GM23338 (cell line): ENCODE measurements around the gene TUBAL3. TPM values are rescaled to one million over a fixed set of nuclear protein-coding genes. Genes with fewer than 3 reads are reported as not detected.

Source experiments
- ATAC-seq: fragments of 200-7000 bp; cut with Tn5 transposase; 3 replicates; pipeline ENCODE4 v1.9.1; 2020
- DNase-seq: peaks from one replicate; pipeline ENCODE4 v3.0.0-alpha.2; 2015; ENCODE audit warnings: low spot score
- H2AFZ ChIP-seq: fragments of 200-600 bp; sonication (generic); 2 replicates; pipeline ENCODE4 v1.8.0; 2016; ENCODE audit warnings: antibody characterized with exemption, mild to moderate bottlenecking, moderate library complexity
- H3F3A ChIP-seq: fragments of 200-600 bp; sonication (generic); replicated peaks from 2 replicates; pipeline ENCODE4 v1.8.0; 2017; ENCODE audit warnings: antibody characterized with exemption, mixed run types, low read depth
- H3K27ac ChIP-seq: fragments of 200-600 bp; sonication (generic); 2 replicates; pipeline ENCODE4 v1.6.1; 2016; ENCODE audit warnings: low read depth
- H3K27me3 ChIP-seq: fragments of 200-600 bp; sonication (generic); 2 replicates; pipeline ENCODE4 v1.8.0; 2016; ENCODE audit warnings: mild to moderate bottlenecking, mixed run types, moderate library complexity; ENCODE audit not compliant: insufficient read depth
- H3K36me3 ChIP-seq: fragments of 200-600 bp; sonication (generic); 2 replicates; pipeline ENCODE4 v1.8.0; 2016; ENCODE audit warnings: mild to moderate bottlenecking; ENCODE audit not compliant: insufficient read depth
- H3K4me1 ChIP-seq: fragments of 200-600 bp; sonication (generic); 2 replicates; pipeline ENCODE4 v1.8.0; 2016; ENCODE audit warnings: mild to moderate bottlenecking, moderate library complexity; ENCODE audit not compliant: insufficient read depth
- H3K4me2 ChIP-seq: fragments of 200-600 bp; sonication (generic); 2 replicates; pipeline ENCODE4 v1.7.1; 2017; ENCODE audit warnings: mixed run types
- H3K4me3 ChIP-seq: fragments of 200-600 bp; sonication (generic); 2 replicates; pipeline ENCODE4 v1.6.1; 2016; ENCODE audit warnings: mixed run types
- H3K79me2 ChIP-seq: fragments of 200-600 bp; sonication (generic); replicated peaks from 2 replicates; pipeline ENCODE4 v1.8.0; 2017; ENCODE audit warnings: mild to moderate bottlenecking; ENCODE audit not compliant: insufficient read depth
- H3K9me2 ChIP-seq: fragments of 200-600 bp; sonication (generic); 2 replicates; pipeline ENCODE4 v1.8.0; 2017; ENCODE audit not compliant: insufficient read depth
- H4K20me1 ChIP-seq: fragments of 200-600 bp; sonication (generic); replicated peaks from 2 replicates; pipeline ENCODE4 v1.8.0; 2017; ENCODE audit warnings: mild to moderate bottlenecking; ENCODE audit not compliant: insufficient read depth
- H3K27ac Mint-ChIP-seq: 2 replicates; pipeline ENCODE4 v1.8.0; 2020; ENCODE audit warnings: inconsistent platforms, mild to moderate bottlenecking, moderate library complexity, mixed read lengths
- H3K27me3 Mint-ChIP-seq: 3 replicates; pipeline ENCODE4 v1.8.0; 2022; ENCODE audit warnings: low read depth, mild to moderate bottlenecking, moderate library complexity, mixed read lengths, inconsistent platforms; ENCODE audit not compliant: insufficient read depth, poor library complexity
- H3K36me3 Mint-ChIP-seq: 3 replicates; pipeline ENCODE4 v1.8.0; 2021; ENCODE audit warnings: low read depth, mild to moderate bottlenecking, inconsistent platforms, moderate library complexity, mixed read lengths
- H3K4me1 Mint-ChIP-seq: 3 replicates; pipeline ENCODE4 v1.8.0; 2020; ENCODE audit warnings: mild to moderate bottlenecking, inconsistent platforms, mixed read lengths
- H3K4me3 Mint-ChIP-seq: 3 replicates; pipeline ENCODE4 v1.8.0; 2021; ENCODE audit warnings: moderate library complexity, mild to moderate bottlenecking, inconsistent platforms, mixed read lengths
- H3K9me3 Mint-ChIP-seq: 3 replicates; pipeline ENCODE4 v1.8.0; 2020; ENCODE audit warnings: moderate library complexity, mild to moderate bottlenecking, inconsistent platforms, mixed read lengths
- CREB1 ChIP-seq: fragments of 250-450 bp; sonication (Bioruptor Pico); IDR thresholded peaks from 2 replicates; pipeline ENCODE4 v1.5.0; 2020; ENCODE audit warnings: low read depth, mild to moderate bottlenecking, moderate library complexity
- CTCF ChIP-seq, 2 experiments: fragments of 200-600 bp in 1 of 2; sonication (generic) in 1 of 2; conservative IDR thresholded peaks; 2 replicates each; pipeline versions ENCODE4 v1.5.1 to v1.6.1; 2016 to 2017; ENCODE audit warnings: antibody characterized with exemption in 2 of 2, low read depth in 2 of 2, mild to moderate bottlenecking in 2 of 2, moderate library complexity in 1 of 2
- ETS1 ChIP-seq: IDR thresholded peaks from 2 replicates; pipeline ENCODE4 v1.6.1; 2016; ENCODE audit warnings: antibody characterized with exemption
- EZH2 ChIP-seq: fragments of 200-600 bp; sonication (generic); IDR thresholded peaks from one replicate; pipeline ENCODE4 v1.8.0; 2017; ENCODE audit warnings: antibody characterized with exemption, mild to moderate bottlenecking, low read depth; ENCODE audit not compliant: unreplicated experiment
- EZH2phosphoT487 ChIP-seq: fragments of 200-600 bp; sonication (generic); IDR thresholded peaks from one replicate; pipeline ENCODE4 v1.8.1; 2018; ENCODE audit warnings: antibody characterized with exemption; ENCODE audit not compliant: unreplicated experiment
- JUNB ChIP-seq: IDR thresholded peaks from one replicate; pipeline ENCODE4 v1.6.1; 2016; ENCODE audit warnings: antibody characterized with exemption; ENCODE audit not compliant: unreplicated experiment
- NANOG ChIP-seq: IDR thresholded peaks from 2 replicates; pipeline ENCODE4 v1.6.1; 2016; ENCODE audit warnings: antibody characterized with exemption, borderline replicate concordance
- POLR2AphosphoS5 ChIP-seq: IDR thresholded peaks from 2 replicates; pipeline ENCODE4 v1.6.1; 2016; ENCODE audit warnings: antibody characterized with exemption, low read depth
- STAT1 ChIP-seq: IDR thresholded peaks from one replicate; pipeline ENCODE4 v1.6.1; 2016; ENCODE audit warnings: antibody characterized with exemption; ENCODE audit not compliant: unreplicated experiment
- ZNF114 ChIP-seq: fragments of 250-450 bp; sonication (Bioruptor Pico); IDR thresholded peaks from 2 replicates; pipeline ENCODE4 v1.5.0; 2020; ENCODE audit warnings: mild to moderate bottlenecking, moderate library complexity
- polyA plus RNA-seq: library from polyadenylated mRNA; unstranded; fragments of >200 nt; fragmentation: Nextera tagmentation; extraction: Ambion mirVana; gene quantifications from 2 replicates; pipeline ENCODE4 v1.2.1, GENCODE V29; 2016
- total RNA-seq: library from RNA; depleted of rRNA; stranded (reverse); fragments of >200 nt; shearing (Covaris generic); gene quantifications from 2 replicates; pipeline ENCODE4 v1.2.3, GENCODE V29; 2014
- TF ChIP-seq, protein P1 (sequence below): fragments of 250-450 bp; sonication (Bioruptor Pico); IDR thresholded peaks from 2 replicates; pipeline ENCODE4 v1.5.0; 2020; ENCODE audit warnings: mild to moderate bottlenecking, moderate library complexity

TUBAL3 gene
- total and polyA plus RNA-seq, 2 experiments from 2014 or later = not detected

- no peak for TF ChIP-seq CTCF (conservative IDR thresholded peaks at IDR 0.05; ENCODE audit: low read depth in 2 of 2)
- peak; percentile 51; the same call in 1 of the 2 replicates for TF ChIP-seq NANOG
- no peak for TF ChIP-seq CREB1 (CRISPR knock-in tag)
- no peak for TF ChIP-seq EZH2
Observed at GRCh38 chr10:5385224-5385623, 19.4 kb downstream of the TUBAL3 start (continued).

- Histone ChIP-seq H3K36me3 (no peaks in the 10 kb centered on the region; the same call in 1 of the 2 replicates), H3K79me2 (no peaks in the 10 kb centered on the region), H3K4me3 (no peak overlapping the region), H2AFZ (no peak overlapping the region), H3K4me2 (no peak overlapping the region), H3K4me1 (peaks cover 7% of the 10 kb centered on the region; the same call in 1 of the 2 replicates), H4K20me1 (no peaks in the 10 kb centered on the region), H3F3A (0 out of 2 replicates have a peak, but pooled peaks cover 2% of the 10 kb centered on the region), H3K27ac (no peak overlapping the region), H3K9me2 (0 out of 2 replicates have a peak, but pooled peaks cover 2% of the 10 kb centered on the region), H3K27me3 (no peaks in the 10 kb centered on the region)
- DNase-seq (no peak), ATAC-seq (no peak)
- Mint-ChIP-seq H3K9me3 (peaks cover 16% of the 10 kb centered on the region; the same call in 2 of the 3 replicates), H3K4me3 (no peak overlapping the region), H3K27ac (no peak overlapping the region), H3K36me3 (peaks cover 7% of the 10 kb centered on the region; the same call in 2 of the 3 replicates), H3K4me1 (peaks cover 7% of the 10 kb centered on the region; the same call in 2 of the 3 replicates), H3K27me3 (no peaks in the 10 kb centered on the region)
- TF ChIP-seq EZH2phosphoT487 = no peak
- TF ChIP-seq CTCF (conservative IDR thresholded peaks at IDR 0.05; ENCODE audit: low read depth in 2 of 2) = no peak
- TF ChIP-seq JUNB = no peak
- no peak for TF ChIP-seq POLR2AphosphoS5
- TF ChIP-seq, protein P1, sequence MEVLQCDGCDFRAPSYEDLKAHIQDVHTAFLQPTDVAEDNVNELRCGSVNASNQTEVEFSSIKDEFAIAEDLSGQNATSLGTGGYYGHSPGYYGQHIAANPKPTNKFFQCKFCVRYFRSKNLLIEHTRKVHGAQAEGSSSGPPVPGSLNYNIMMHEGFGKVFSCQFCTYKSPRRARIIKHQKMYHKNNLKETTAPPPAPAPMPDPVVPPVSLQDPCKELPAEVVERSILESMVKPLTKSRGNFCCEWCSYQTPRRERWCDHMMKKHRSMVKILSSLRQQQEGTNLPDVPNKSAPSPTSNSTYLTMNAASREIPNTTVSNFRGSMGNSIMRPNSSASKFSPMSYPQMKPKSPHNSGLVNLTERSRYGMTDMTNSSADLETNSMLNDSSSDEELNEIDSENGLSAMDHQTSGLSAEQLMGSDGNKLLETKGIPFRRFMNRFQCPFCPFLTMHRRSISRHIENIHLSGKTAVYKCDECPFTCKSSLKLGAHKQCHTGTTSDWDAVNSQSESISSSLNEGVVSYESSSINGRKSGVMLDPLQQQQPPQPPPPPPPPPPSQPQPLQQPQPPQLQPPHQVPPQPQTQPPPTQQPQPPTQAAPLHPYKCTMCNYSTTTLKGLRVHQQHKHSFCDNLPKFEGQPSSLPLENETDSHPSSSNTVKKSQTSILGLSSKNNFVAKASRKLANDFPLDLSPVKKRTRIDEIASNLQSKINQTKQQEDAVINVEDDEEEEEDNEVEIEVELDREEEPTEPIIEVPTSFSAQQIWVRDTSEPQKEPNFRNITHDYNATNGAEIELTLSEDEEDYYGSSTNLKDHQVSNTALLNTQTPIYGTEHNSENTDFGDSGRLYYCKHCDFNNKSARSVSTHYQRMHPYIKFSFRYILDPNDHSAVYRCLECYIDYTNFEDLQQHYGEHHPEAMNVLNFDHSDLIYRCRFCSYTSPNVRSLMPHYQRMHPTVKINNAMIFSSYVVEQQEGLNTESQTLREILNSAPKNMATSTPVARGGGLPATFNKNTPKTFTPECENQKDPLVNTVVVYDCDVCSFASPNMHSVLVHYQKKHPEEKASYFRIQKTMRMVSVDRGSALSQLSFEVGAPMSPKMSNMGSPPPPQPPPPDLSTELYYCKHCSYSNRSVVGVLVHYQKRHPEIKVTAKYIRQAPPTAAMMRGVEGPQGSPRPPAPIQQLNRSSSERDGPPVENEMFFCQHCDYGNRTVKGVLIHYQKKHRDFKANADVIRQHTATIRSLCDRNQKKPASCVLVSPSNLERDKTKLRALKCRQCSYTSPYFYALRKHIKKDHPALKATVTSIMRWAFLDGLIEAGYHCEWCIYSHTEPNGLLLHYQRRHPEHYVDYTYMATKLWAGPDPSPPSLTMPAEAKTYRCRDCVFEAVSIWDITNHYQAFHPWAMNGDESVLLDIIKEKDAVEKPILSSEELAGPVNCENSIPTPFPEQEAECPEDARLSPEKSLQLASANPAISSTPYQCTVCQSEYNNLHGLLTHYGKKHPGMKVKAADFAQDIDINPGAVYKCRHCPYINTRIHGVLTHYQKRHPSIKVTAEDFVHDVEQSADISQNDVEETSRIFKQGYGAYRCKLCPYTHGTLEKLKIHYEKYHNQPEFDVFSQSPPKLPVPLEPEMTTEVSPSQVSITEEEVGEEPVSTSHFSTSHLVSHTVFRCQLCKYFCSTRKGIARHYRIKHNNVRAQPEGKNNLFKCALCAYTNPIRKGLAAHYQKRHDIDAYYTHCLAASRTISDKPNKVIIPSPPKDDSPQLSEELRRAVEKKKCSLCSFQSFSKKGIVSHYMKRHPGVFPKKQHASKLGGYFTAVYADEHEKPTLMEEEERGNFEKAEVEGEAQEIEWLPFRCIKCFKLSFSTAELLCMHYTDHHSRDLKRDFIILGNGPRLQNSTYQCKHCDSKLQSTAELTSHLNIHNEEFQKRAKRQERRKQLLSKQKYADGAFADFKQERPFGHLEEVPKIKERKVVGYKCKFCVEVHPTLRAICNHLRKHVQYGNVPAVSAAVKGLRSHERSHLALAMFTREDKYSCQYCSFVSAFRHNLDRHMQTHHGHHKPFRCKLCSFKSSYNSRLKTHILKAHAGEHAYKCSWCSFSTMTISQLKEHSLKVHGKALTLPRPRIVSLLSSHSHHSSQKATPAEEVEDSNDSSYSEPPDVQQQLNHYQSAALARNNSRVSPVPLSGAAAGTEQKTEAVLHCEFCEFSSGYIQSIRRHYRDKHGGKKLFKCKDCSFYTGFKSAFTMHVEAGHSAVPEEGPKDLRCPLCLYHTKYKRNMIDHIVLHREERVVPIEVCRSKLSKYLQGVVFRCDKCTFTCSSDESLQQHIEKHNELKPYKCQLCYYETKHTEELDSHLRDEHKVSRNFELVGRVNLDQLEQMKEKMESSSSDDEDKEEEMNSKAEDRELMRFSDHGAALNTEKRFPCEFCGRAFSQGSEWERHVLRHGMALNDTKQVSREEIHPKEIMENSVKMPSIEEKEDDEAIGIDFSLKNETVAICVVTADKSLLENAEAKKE (CRISPR knock-in tag) = no peak
- no peak for TF ChIP-seq ZNF114 (CRISPR knock-in tag)
- no peak for TF ChIP-seq EZH2
- no peak for TF ChIP-seq ETS1
- no peak for TF ChIP-seq NANOG
- TF ChIP-seq STAT1 = no peak
Observed at GRCh38 chr10:5381187-5381586, 23.4 kb downstream of the TUBAL3 start.
